Neural progenitor cell (in vitro differentiated cells): ENCODE results near the gene HOXC13. TPM values are rescaled to one million over a fixed set of nuclear protein-coding genes. Genes with fewer than 3 reads are reported as not detected.

ENCODE experiments used
- DNase-seq: peaks from one replicate; pipeline ENCODE4 v3.0.0-alpha.2; 2016; ENCODE audit warnings: low spot score
- H2AFZ ChIP-seq: fragments of 200-600 bp; sonication (generic); replicated peaks from 2 replicates; pipeline ENCODE4 v1.6.1; 2016; ENCODE audit warnings: antibody characterized with exemption
- H3F3A ChIP-seq: fragments of 200-600 bp; sonication (generic); 2 replicates; pipeline ENCODE4 v1.6.1; 2016; ENCODE audit warnings: antibody characterized with exemption, low read depth
- H3K27ac ChIP-seq: fragments of 200-600 bp; sonication (generic); 2 replicates; pipeline ENCODE4 v1.5.1; 2016; ENCODE audit warnings: mild to moderate bottlenecking
- H3K27me3 ChIP-seq: fragments of 200-600 bp; sonication (generic); 2 replicates; pipeline ENCODE4 v1.6.1; 2016; ENCODE audit warnings: mild to moderate bottlenecking, moderate library complexity
- H3K36me3 ChIP-seq: fragments of 200-600 bp; sonication (generic); 2 replicates; pipeline ENCODE4 v1.5.1; 2016
- H3K4me1 ChIP-seq: fragments of 200-600 bp; sonication (generic); 2 replicates; pipeline ENCODE4 v1.6.1; 2016; ENCODE audit warnings: mixed run types
- H3K4me2 ChIP-seq: fragments of 200-600 bp; sonication (generic); 2 replicates; pipeline ENCODE4 v1.6.1; 2016
- H3K4me3 ChIP-seq: fragments of 200-600 bp; sonication (generic); 2 replicates; pipeline ENCODE4 v1.5.1; 2016
- H3K79me2 ChIP-seq: fragments of 200-600 bp; sonication (generic); 2 replicates; pipeline ENCODE4 v1.6.1; 2016; ENCODE audit warnings: low read depth
- H3K9ac ChIP-seq: fragments of 200-600 bp; sonication (generic); 2 replicates; pipeline ENCODE4 v1.6.1; 2016
- H3K9me3 ChIP-seq: fragments of 200-600 bp; sonication (generic); 2 replicates; pipeline ENCODE4 v1.5.1; 2016; ENCODE audit warnings: low read depth
- H4K20me1 ChIP-seq: fragments of 200-600 bp; sonication (generic); 2 replicates; pipeline ENCODE4 v1.6.1; 2016; ENCODE audit warnings: low read depth
- H3K27ac Mint-ChIP-seq: 3 replicates; pipeline ENCODE4 v1.8.0; 2021; ENCODE audit warnings: mixed read lengths
- H3K27me3 Mint-ChIP-seq: 2 replicates; pipeline ENCODE4 v1.8.0; 2022; ENCODE audit warnings: low read depth, mild to moderate bottlenecking, inconsistent platforms, moderate library complexity, mixed read lengths; ENCODE audit not compliant: insufficient read depth
- H3K36me3 Mint-ChIP-seq: 3 replicates; pipeline ENCODE4 v1.8.0; 2021; ENCODE audit warnings: mixed read lengths
- H3K4me1 Mint-ChIP-seq: 3 replicates; pipeline ENCODE4 v1.8.0; 2021; ENCODE audit warnings: mixed read lengths
- H3K4me3 Mint-ChIP-seq: 3 replicates; pipeline ENCODE4 v1.8.0; 2021; ENCODE audit warnings: mild to moderate bottlenecking, moderate library complexity, mixed read lengths
- H3K9me3 Mint-ChIP-seq: 3 replicates; pipeline ENCODE4 v1.8.0; 2020; ENCODE audit warnings: mixed read lengths
- EZH2 ChIP-seq: fragments of 200-600 bp; sonication (generic); IDR thresholded peaks from 2 replicates; pipeline ENCODE4 v1.6.1; 2017; ENCODE audit warnings: antibody characterized with exemption, mild to moderate bottlenecking, moderate library complexity
- EZH2phosphoT487 ChIP-seq: fragments of 200-600 bp; sonication (generic); IDR thresholded peaks from 2 replicates; pipeline ENCODE4 v1.6.1; 2017; ENCODE audit warnings: antibody characterized with exemption
- total RNA-seq: library from RNA; depleted of rRNA; stranded (reverse); fragments of >200 nt; gene quantifications from 2 replicates; pipeline ENCODE4 v1.2.3, GENCODE V29; 2015; ENCODE audit warnings: low replicate concordance
- TF ChIP-seq, protein P1 (sequence below): fragments of 200-600 bp; sonication (generic); IDR thresholded peaks from 2 replicates; pipeline ENCODE4 v1.5.1; 2017; ENCODE audit warnings: antibody characterized with exemption, mild to moderate bottlenecking

Gene HOXC13
- total RNA-seq, 1 donor from 2014 or later: not detected

DNA sequence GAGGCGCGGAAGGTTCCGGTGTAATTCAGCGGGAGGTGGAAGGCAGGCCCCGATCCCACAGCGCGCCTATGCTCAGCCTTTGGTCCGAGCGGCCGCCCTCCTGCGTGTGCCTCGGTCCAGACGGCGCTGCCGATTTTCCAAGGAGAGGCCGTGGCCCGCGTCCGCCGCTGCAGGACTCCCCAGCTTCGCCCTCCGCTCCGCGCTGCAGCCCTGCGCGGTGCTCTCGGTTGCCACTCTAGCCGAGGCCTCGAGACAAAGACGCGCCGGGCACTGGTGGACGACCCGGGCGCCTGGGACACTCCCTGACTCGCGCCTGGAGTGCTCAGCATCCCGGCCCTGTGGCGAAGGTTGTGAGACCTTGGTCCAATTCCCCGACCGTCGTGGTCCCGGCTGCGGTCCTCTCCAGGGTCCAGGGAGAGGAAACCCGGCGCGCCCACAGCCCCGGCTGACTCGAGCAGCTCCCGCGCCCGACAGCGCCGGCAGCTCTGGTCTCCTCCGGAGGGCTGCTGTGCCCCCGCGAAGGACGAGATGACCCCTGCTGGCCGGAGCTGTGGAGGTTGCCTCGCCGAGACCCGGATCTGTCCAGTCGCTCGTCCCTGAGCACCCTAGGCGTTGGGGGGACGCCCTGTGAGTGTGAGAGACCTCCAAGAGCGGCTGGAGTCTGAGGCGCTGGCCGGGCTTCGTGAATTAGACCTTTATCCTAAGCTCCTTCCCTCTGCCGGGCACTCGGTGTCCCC is 22.6 kb downstream of the HOXC13 start:
- H3K27ac ChIP-seq: no peak overlapping the region
- H4K20me1 ChIP-seq: peaks cover 48% of the 10 kb centered on the region
- peaks cover 2% of the 10 kb centered on the region for H3K36me3 Mint-ChIP-seq
- H3F3A ChIP-seq: no peaks in the 10 kb centered on the region
- no peaks in the 10 kb centered on the region for H3K36me3 ChIP-seq
- no peaks in the 10 kb centered on the region for H3K4me1 ChIP-seq
- H2AFZ ChIP-seq: no peak overlapping the region
- H3K27me3 ChIP-seq: peaks cover 100% of the 10 kb centered on the region
- no peak overlapping the region for H3K27ac Mint-ChIP-seq
- peaks cover 93% of the 10 kb centered on the region for H3K27me3 Mint-ChIP-seq
- no peak overlapping the region for H3K4me3 Mint-ChIP-seq
- no peaks in the 10 kb centered on the region for H3K4me1 Mint-ChIP-seq
- H3K9ac ChIP-seq: no peak overlapping the region
- H3K9me3 Mint-ChIP-seq: peaks cover 14% of the 10 kb centered on the region
- no peak overlapping the region for H3K4me3 ChIP-seq
- TF ChIP-seq EZH2: peak; percentile 99
- TF ChIP-seq, protein P1, sequence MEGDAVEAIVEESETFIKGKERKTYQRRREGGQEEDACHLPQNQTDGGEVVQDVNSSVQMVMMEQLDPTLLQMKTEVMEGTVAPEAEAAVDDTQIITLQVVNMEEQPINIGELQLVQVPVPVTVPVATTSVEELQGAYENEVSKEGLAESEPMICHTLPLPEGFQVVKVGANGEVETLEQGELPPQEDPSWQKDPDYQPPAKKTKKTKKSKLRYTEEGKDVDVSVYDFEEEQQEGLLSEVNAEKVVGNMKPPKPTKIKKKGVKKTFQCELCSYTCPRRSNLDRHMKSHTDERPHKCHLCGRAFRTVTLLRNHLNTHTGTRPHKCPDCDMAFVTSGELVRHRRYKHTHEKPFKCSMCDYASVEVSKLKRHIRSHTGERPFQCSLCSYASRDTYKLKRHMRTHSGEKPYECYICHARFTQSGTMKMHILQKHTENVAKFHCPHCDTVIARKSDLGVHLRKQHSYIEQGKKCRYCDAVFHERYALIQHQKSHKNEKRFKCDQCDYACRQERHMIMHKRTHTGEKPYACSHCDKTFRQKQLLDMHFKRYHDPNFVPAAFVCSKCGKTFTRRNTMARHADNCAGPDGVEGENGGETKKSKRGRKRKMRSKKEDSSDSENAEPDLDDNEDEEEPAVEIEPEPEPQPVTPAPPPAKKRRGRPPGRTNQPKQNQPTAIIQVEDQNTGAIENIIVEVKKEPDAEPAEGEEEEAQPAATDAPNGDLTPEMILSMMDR: peak; percentile 36
- TF ChIP-seq EZH2phosphoT487: peak; percentile 98
- H3K9me3 ChIP-seq: no peaks in the 10 kb centered on the region
- H3K4me2 ChIP-seq: no peak overlapping the region
- DNase-seq: peak; percentile 69
- no peaks in the 10 kb centered on the region for H3K79me2 ChIP-seq

DNA sequence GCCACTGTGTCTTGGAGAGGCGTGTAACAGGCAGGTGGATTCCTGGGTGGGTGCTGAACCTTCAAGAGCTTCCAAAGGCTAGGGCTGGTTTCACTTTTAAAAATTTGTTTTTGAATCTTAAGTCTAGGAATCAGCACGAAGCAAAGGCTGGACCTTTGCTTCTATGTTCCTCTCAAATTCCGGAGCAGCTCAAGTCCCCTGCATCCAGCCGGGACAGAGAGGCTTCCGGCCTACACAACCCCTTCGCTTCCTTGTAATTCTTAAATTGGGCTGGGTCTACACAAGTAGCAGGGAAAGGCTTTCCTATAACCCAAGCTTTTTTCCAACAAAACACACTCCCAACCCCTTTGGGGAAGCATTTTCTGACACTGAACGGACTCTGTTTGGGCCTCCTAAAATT is 24.4 kb downstream of the HOXC13 start:
- no peak for DNase-seq
- Histone ChIP-seq H3K79me2 (no peaks in the 10 kb centered on the region), H3K36me3 (no peaks in the 10 kb centered on the region), H3K27me3 (peaks cover 100% of the 10 kb centered on the region), H2AFZ (no peak overlapping the region), H3K9ac (no peak overlapping the region), H4K20me1 (peaks cover 64% of the 10 kb centered on the region), H3F3A (no peaks in the 10 kb centered on the region), H3K9me3 (no peaks in the 10 kb centered on the region), H3K27ac (no peak overlapping the region), H3K4me2 (no peak overlapping the region), H3K4me3 (no peak overlapping the region), H3K4me1 (no peaks in the 10 kb centered on the region)
- Mint-ChIP-seq H3K4me1 (no peaks in the 10 kb centered on the region), H3K9me3 (peaks cover 15% of the 10 kb centered on the region), H3K36me3 (peaks cover 2% of the 10 kb centered on the region), H3K27me3 (peaks cover 93% of the 10 kb centered on the region), H3K27ac (no peak overlapping the region), H3K4me3 (no peak overlapping the region)
- no peak for TF ChIP-seq EZH2
- TF ChIP-seq, protein P1: no peak
- no peak for TF ChIP-seq EZH2phosphoT487

DNA sequence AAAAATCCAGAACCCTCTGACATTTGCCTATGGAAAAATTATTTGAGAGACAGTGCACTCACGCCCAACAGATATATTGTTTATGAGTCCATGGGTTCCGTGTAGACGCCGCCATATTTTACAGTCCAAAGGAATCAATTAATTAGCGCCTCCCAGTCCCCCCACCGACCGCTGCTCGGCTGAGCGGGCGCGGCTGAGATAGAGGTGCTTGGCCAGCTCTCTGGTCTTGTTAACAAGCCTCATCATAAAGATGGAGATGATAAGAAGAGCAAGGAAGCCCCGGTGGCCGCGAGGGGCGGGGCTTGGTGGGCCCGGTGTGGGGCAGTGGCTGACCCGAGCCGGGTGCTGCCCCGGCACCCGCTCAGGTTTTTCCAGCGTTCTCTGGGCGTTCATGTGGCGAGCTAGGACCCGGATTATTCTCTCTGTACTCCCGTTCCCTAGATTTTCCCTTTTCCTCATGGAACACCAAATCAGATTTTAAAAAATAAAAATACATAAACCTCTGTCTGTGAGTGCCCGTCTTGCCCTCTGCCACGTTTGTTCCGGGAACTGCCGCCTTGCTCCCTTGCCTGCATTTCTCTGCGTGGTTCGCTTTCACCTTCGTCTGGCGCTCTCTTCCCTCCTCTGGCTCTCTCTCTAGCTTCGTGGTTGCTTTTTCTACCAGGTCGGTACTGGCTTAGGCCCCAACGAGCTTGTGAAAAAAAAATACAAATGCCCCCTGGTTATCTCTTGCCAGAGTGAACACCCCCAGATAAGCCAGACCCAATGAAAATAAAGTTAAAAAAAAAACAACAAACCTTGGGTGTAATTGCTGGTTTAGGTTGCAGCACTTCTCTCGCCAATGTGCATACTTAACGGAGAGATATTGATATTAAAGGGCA is 25.0 kb downstream of the HOXC13 start:
- H3K27me3 ChIP-seq: peaks cover 100% of the 10 kb centered on the region
- Mint-ChIP-seq H3K4me3 (no peak overlapping the region), H3K9me3 (peaks cover 13% of the 10 kb centered on the region), H3K27me3 (peaks cover 93% of the 10 kb centered on the region), H3K27ac (no peak overlapping the region), H3K36me3 (peaks cover 2% of the 10 kb centered on the region), H3K4me1 (no peaks in the 10 kb centered on the region)
- no peaks in the 10 kb centered on the region for H3K36me3 ChIP-seq
- no peak overlapping the region for H3K9ac ChIP-seq
- no peaks in the 10 kb centered on the region for H3K79me2 ChIP-seq
- no peaks in the 10 kb centered on the region for H3F3A ChIP-seq
- no peak overlapping the region for H3K4me3 ChIP-seq
- H3K4me2 ChIP-seq: no peak overlapping the region
- no peak overlapping the region for H2AFZ ChIP-seq
- TF ChIP-seq EZH2phosphoT487: peak; percentile 93
- TF ChIP-seq EZH2: peak; percentile 92
- TF ChIP-seq, protein P1: no peak
- H4K20me1 ChIP-seq: peaks cover 71% of the 10 kb centered on the region
- no peak for DNase-seq
- H3K4me1 ChIP-seq: no peaks in the 10 kb centered on the region
- H3K27ac ChIP-seq: no peak overlapping the region
- no peaks in the 10 kb centered on the region for H3K9me3 ChIP-seq
